Stimulated activated naive CD4-positive, alpha-beta T cell treated with Interleukin-2 at 50 U/mL for 16 hours (primary cell): ENCODE data around the gene EMP2.
"Not testable (repeated sequence)": the region's sequence is repeated elsewhere in the genome, so short reads cannot be mapped to it uniquely, and the experiment has no call there.

Experiments
- DNase-seq: peaks from one replicate; lab custom pipeline; 2025; lab: John Stamatoyannopoulos, UW

EMP2 gene

GRCh38 chr16:10579965-10580882 is at the start of gene EMP2:
Gene EMP2 (minus strand): TSS chr16:10580598. CDS start chr16:10547617, 32,981 bp downstream.
- DNase-seq: no peak

GRCh38 chr16:10629592-10629963 is 49.2 kb upstream of the EMP2 start:
- no peak for DNase-seq

GRCh38 chr16:10625595-10626357 is 45.4 kb upstream of the EMP2 start:
- no peak for DNase-seq

- DNase-seq: no peak
These were observed 44.1 kb upstream of the EMP2 start for GRCh38 chr16:10624527-10624926.

- no peak for DNase-seq
These were observed 42.7 kb upstream of the EMP2 start for GRCh38 chr16:10623059-10623458.

GRCh38 chr16:10622036-10622921 is 41.9 kb upstream of the EMP2 start:
- no peak for DNase-seq

- DNase-seq: not testable (repeated sequence)
These were observed 41.0 kb upstream of the EMP2 start for GRCh38 chr16:10621216-10621949.

GRCh38 chr16:10620120-10620519 is 39.7 kb upstream of the EMP2 start:
- no peak for DNase-seq

- DNase-seq: no peak
These were observed 39.0 kb upstream of the EMP2 start for GRCh38 chr16:10619271-10619849.

GRCh38 chr16:10618710-10619209 is 38.4 kb upstream of the EMP2 start:
- no peak for DNase-seq

- no peak for DNase-seq
These were observed 37.4 kb upstream of the EMP2 start for GRCh38 chr16:10617662-10618420.

- DNase-seq: no peak
These were observed 36.6 kb upstream of the EMP2 start for GRCh38 chr16:10616756-10617640.

GRCh38 chr16:10616419-10616755 is 36.0 kb upstream of the EMP2 start:
- DNase-seq: no peak

- no peak for DNase-seq
These were observed 34.3 kb upstream of the EMP2 start for GRCh38 chr16:10614685-10615084.

GRCh38 chr16:10613785-10614485 is 33.5 kb upstream of the EMP2 start:
- DNase-seq: no peak

GRCh38 chr16:10612649-10613179 is 32.3 kb upstream of the EMP2 start:
- no peak for DNase-seq

GRCh38 chr16:10611825-10612342 is 31.5 kb upstream of the EMP2 start:
- DNase-seq: no peak
